Prostate gland (tissue), 2 donors: ENCODE results near the gene ASIC4. TPM values are rescaled to one million over a fixed set of nuclear protein-coding genes. Genes with fewer than 3 reads are reported as not detected.

Source experiments
- DNase-seq: peaks from one replicate; pipeline ENCODE4 v3.0.0-alpha.2; 2019; ENCODE audit warnings: low spot score
- H3K27ac ChIP-seq, 2 donors: fragments of 200-600 bp; sonication (generic); 2 replicates each; pipeline ENCODE4 v1.5.1; 2017 to 2019
- H3K27me3 ChIP-seq: fragments of 200-600 bp; sonication (generic); replicated peaks from 2 replicates; pipeline ENCODE4 v1.5.1; 2019; ENCODE audit not compliant: insufficient read depth
- H3K36me3 ChIP-seq, 2 donors: fragments of 200-600 bp; sonication (generic); 1 replicate in 1 of 2; 2 replicates in 1 of 2; pipeline versions ENCODE4 v1.5.1 to v1.8.1; 2017 to 2019
- H3K4me1 ChIP-seq: fragments of 200-600 bp; sonication (generic); replicated peaks from 2 replicates; pipeline ENCODE4 v1.5.1; 2019
- H3K4me3 ChIP-seq, 2 donors: fragments of 200-600 bp; sonication (generic); 2 replicates each; pipeline ENCODE4 v1.5.1; 2017 to 2019
- H3K9me3 ChIP-seq: fragments of 200-600 bp; sonication (generic); 2 replicates; pipeline ENCODE4 v1.5.1; 2017
- POLR2A ChIP-seq: fragments of 450-650 bp; IDR thresholded peaks from one replicate; pipeline ENCODE4 v1.6.1; 2016; ENCODE audit warnings: antibody characterized with exemption, mild to moderate bottlenecking
- POLR2AphosphoS5 ChIP-seq: sonication (generic); formaldehyde crosslinking; IDR thresholded peaks from one replicate; pipeline ENCODE4 v1.6.1; 2017; ENCODE audit warnings: antibody characterized with exemption
- WGBS: methylation state at CpG from one replicate; pipeline ENCODE4 v1.1.5; 2018; 5-methylcytosine and 5-hydroxymethylcytosine counted together
- intact Hi-C: fragments of 100-400 bp; cut with DNase I; formaldehyde crosslinking; loops from one replicate; pipeline ENCODE4 v1.14.2; 2022
- total RNA-seq, 2 donors: library from RNA; depleted of rRNA; stranded (reverse); fragments of >200 nt; gene quantifications; one replicate each; pipeline ENCODE4 v1.1.0, GENCODE V29; 2016
- TF ChIP-seq, protein P1 (sequence below), 4 experiments: fragments of 200-600 bp in 2 of 4; fragments of 450-650 bp in 2 of 4; sonication (generic) in 2 of 4; IDR thresholded peaks; 1 replicate in 3 of 4; 2 replicates in 1 of 4; pipeline ENCODE4 v1.5.1; 2016 to 2019; ENCODE audit warnings: antibody characterized with exemption in 4 of 4, mild to moderate bottlenecking in 2 of 4, moderate library complexity in 2 of 4

Gene ASIC4
- total RNA-seq, 2 donors from 2014 or later: 0.09 to 0.45 TPM

DNA sequence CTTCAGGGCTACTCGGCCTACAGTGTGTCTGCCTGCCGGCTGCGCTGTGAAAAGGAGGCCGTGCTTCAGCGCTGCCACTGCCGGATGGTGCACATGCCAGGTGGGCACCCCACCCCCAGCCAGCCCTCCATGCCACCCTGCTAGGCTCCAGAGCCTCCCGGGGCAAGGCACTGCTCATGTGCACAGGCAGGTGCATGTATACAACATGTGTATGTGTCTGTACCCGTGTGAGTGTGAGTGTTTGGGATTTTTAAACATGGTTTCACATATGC lies 18.0 kb downstream of the ASIC4 start:
- no peak for TF ChIP-seq POLR2AphosphoS5
- no peak for DNase-seq
- H3K27me3 ChIP-seq: no peaks in the 10 kb centered on the region
- H3K36me3 ChIP-seq: no peaks in the 10 kb centered on the region
- no peaks in the 10 kb centered on the region for H3K4me1 ChIP-seq
- no peak overlapping the region for H3K4me3 ChIP-seq
- H3K27ac ChIP-seq: no peak overlapping the region
- WGBS: 58% methylated on average over 2 of the region's 8 CpGs
- intact Hi-C loops: loop anchor here (10.0 kb wide), 1 partner anchor 238 kb away; no protein-coding TSS in a partner anchor
- H3K9me3 ChIP-seq: no peaks in the 10 kb centered on the region

DNA sequence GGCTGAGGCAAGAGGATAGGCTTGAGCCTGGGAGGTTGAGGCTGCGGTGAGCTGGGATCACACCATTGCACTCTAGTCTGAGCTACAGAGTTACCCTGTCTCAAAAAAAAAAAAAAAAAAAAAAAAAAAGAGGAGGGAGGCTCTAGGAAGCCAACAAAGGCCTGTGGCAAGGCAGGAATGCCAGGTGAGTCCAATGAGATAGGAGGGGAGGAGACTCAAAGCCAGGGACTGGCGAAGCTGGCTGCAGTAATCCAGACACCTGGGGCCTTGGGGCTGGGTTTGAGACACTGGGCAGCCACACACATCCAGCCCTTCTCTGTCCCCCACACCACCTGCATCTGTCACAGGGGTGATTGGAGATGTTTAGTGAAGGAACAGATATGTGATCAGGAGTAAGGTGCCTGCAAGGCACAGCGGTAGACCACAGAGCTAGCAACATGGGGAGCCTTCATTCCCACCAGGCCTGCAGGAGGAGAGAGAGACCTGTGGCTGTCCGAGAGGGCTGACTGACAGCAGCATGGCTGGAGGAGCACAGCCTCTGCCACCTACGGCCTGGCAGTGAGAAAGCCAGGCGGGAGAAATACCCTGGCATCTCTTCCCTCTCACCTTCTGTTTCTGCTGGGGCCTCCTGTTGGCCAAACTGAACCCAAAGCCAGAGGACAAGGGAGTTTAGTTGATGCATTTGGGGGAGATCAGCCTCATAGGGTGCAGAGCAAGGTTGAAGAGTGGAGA lies 19.8 kb downstream of the ASIC4 start:
- H3K27me3 ChIP-seq: no peaks in the 10 kb centered on the region
- intact Hi-C loops: loop anchor here (10.0 kb wide), 1 partner anchor 239 kb away; no protein-coding TSS in a partner anchor
- no peak overlapping the region for H3K27ac ChIP-seq
- TF ChIP-seq, protein P1, sequence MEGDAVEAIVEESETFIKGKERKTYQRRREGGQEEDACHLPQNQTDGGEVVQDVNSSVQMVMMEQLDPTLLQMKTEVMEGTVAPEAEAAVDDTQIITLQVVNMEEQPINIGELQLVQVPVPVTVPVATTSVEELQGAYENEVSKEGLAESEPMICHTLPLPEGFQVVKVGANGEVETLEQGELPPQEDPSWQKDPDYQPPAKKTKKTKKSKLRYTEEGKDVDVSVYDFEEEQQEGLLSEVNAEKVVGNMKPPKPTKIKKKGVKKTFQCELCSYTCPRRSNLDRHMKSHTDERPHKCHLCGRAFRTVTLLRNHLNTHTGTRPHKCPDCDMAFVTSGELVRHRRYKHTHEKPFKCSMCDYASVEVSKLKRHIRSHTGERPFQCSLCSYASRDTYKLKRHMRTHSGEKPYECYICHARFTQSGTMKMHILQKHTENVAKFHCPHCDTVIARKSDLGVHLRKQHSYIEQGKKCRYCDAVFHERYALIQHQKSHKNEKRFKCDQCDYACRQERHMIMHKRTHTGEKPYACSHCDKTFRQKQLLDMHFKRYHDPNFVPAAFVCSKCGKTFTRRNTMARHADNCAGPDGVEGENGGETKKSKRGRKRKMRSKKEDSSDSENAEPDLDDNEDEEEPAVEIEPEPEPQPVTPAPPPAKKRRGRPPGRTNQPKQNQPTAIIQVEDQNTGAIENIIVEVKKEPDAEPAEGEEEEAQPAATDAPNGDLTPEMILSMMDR (IDR thresholded peaks at IDR 0.05): no peak
- TF ChIP-seq POLR2A: no peak
- no peak for TF ChIP-seq POLR2AphosphoS5
- WGBS: 64% methylated on average over 6 of the region's 6 CpGs
- no peaks in the 10 kb centered on the region for H3K36me3 ChIP-seq
- no peaks in the 10 kb centered on the region for H3K9me3 ChIP-seq
- no peak overlapping the region for H3K4me3 ChIP-seq
- no peak for DNase-seq
- H3K4me1 ChIP-seq: no peaks in the 10 kb centered on the region

DNA sequence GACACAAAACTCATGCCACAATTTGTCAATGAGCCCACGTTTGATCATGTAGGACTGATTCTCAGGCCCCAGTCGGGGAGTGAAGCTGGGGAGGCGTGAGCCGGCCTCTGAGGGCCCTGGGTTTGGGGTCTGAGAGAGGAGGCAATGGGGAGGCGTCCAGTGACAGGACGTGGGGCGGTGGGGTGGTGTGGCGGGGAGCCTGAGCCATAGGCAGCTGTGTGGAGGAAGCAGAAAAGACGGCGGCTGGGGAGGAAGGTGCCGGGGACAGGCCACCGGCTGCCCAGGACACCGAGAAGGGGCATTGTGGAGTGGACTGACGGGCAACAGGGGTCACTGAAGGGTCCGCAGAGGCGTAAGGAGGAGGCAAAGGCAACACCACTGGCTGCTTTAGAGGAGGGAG lies 22.1 kb downstream of the ASIC4 start:
- intact Hi-C loops: loop anchor here (10.0 kb wide), 1 partner anchor 242 kb away; no protein-coding TSS in a partner anchor
- H3K27me3 ChIP-seq: no peaks in the 10 kb centered on the region
- WGBS: 79% methylated on average over 16 of the region's 16 CpGs
- peaks cover 4 to 7% of the 10 kb centered on the region in 2 donors for H3K36me3 ChIP-seq
- TF ChIP-seq POLR2AphosphoS5 (no peak), POLR2A (no peak)
- TF ChIP-seq, protein P1 (IDR thresholded peaks at IDR 0.05): no peak
- no peaks in the 10 kb centered on the region for H3K4me1 ChIP-seq
- no peak overlapping the region for H3K4me3 ChIP-seq
- no peak overlapping the region for H3K27ac ChIP-seq
- no peaks in the 10 kb centered on the region for H3K9me3 ChIP-seq
- no peak for DNase-seq

DNA sequence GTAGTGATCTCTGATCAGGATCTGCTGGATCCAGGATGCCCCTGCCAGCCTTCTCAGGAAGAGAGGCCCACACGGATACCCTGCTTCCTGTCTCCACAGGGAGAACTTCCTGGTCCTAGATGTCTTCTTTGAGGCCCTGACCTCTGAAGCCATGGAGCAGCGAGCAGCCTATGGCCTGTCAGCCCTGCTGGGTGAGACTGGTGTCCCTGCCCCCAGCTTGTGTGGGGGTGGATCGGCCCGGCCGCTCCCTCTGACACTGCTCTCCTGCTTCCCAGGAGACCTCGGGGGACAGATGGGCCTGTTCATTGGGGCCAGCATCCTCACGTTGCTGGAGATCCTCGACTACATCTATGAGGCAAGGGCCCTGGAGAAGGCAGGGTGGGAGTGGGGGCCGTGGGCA lies 22.7 kb downstream of the ASIC4 start:
- H3K36me3 ChIP-seq: peaks cover 4 to 7% of the 10 kb centered on the region in 2 donors
- intact Hi-C loops: loop anchor here (10.0 kb wide), 1 partner anchor 242 kb away; no protein-coding TSS in a partner anchor

DNA sequence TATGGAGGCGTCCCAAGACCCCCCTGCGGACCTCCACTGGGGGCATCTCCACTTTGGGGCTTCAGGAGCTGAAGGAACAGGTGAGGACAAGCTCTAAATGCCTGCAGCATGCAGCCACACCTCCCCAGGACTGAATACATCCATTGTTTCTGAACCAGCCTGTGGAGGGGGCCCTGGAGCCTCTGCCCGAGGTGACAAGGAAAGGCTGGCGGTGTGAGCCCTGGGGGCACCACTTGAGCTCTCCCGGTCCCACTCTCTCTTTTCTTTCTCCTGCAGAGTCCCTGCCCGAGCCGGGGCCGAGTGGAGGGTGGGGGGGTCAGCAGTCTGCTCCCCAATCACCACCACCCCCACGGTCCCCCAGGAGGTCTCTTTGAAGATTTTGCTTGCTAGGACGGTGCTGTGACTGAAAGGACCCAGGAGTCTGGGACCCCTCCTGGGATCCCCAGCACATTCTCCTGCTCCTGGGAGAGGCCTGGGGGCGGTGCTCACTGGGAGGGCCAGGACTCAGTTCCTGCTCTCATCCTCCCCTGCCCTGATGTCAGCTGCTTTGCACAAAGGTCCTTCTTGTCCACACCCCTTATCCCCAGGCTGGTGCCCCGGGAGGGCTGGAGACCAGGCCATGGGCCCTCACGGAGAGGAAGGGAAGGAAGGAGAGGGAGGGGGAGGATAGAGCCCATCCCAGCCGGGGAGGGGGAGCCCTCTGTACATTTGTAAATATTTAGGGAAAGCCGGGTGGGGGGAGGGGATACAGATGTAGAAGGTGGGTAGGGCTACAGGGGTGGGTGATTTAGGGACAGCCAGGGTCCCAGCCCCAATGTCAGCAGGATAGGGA lies 23.6 kb downstream of the ASIC4 start:
- no peak for DNase-seq
- 44% methylated on average over 15 of the region's 15 CpGs for WGBS
- intact Hi-C loops: loop anchor here (10.0 kb wide), 1 partner anchor 243 kb away; no protein-coding TSS in a partner anchor
- H3K27ac ChIP-seq: no peak overlapping the region
- H3K4me3 ChIP-seq: no peak overlapping the region
- H3K4me1 ChIP-seq: peaks cover 7% of the 10 kb centered on the region
- H3K9me3 ChIP-seq: no peaks in the 10 kb centered on the region
- H3K36me3 ChIP-seq: peaks cover 4 to 7% of the 10 kb centered on the region in 2 donors
- H3K27me3 ChIP-seq: no peaks in the 10 kb centered on the region
- TF ChIP-seq POLR2A (no peak), POLR2AphosphoS5 (no peak)
- TF ChIP-seq, protein P1 (IDR thresholded peaks at IDR 0.05): no peak

More for the DNA sequence above, 22.7 kb downstream of the ASIC4 start:
- DNase-seq: no peak
- H3K4me1 ChIP-seq: peaks cover 4% of the 10 kb centered on the region
- no peak overlapping the region for H3K27ac ChIP-seq
- no peak overlapping the region for H3K4me3 ChIP-seq
- no peaks in the 10 kb centered on the region for H3K27me3 ChIP-seq
- WGBS: 50% methylated on average over 9 of the region's 9 CpGs
- no peaks in the 10 kb centered on the region for H3K9me3 ChIP-seq
- TF ChIP-seq POLR2AphosphoS5 (no peak), POLR2A (no peak)
- TF ChIP-seq, protein P1 (IDR thresholded peaks at IDR 0.05): no peak
